GM19238 (cell line): ENCODE measurements around the gene OR51A7.
"Not testable (repeated sequence)": the region's sequence is repeated elsewhere in the genome, so short reads cannot be mapped to it uniquely, and the experiment has no call there.

Experiments
- DNase-seq: peaks from one replicate; pipeline ENCODE4 v3.0.0; 2011; ENCODE audit warnings: low spot score; ENCODE audit not compliant: insufficient read length

OR51A7 gene

DNA sequence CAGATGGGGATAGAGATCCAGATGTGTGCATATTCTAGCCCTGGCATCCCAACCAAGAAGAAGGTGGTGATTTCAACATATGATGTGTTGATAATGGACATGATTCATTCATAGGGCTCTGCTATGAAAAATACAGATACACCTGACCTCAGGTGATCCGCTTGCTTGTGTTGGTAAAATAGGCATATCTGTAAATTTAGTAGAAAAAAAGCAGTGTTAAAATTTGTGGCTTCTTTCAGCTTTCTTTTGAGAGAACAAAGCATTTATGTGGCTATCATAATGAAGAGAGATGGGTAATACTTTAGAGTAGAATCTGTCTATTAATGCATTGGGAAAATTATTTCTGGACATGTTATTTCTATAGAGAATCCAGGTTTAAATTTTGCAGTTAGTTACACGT, 52.0 kb downstream of the OR51A7 start, which contains the start of gene OR51A2:
OR51A2 (minus strand) TSS at position 101 of the 400 bp plus-strand sequence; CDS start at position 101, 0 bp downstream.
- DNase-seq = not testable (repeated sequence)

DNA sequence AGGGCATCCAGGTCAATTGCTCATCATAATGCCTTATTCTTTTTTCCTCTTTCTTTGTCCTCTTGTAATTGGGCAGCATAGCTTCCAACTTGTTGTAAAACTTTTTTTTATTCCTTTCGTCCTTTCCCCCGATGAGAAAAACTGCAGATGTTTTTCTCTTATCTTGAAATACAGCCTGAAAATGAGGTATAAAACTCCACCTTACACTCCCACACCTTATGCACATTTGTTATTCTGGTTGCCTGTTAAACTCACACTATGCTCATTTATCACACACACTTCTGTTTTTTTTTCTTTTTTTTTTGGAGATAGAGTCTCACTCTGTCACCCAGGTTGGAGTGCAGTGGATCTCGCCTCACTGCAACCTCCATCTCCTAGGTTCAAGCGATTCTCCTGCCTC, 53.8 kb downstream of the OR51A7 start:
- DNase-seq = no peak
